GM12878 (cell line): Measurements from ENCODE around the gene C2CD4D. TPM values are rescaled to one million over a fixed set of nuclear protein-coding genes. Genes with fewer than 3 reads are reported as not detected.

Experiments
- ATAC-seq: fragments of 200-7000 bp; cut with Tn5 transposase; 3 replicates; pipeline ENCODE4 v1.9.1; 2020; ENCODE audit warnings: mild to moderate bottlenecking, moderate library complexity
- BruUV-seq: library from RNA; stranded (reverse); fragments of 400-500 nt; replicated peaks from 2 replicates; lab custom pipeline; 2021; lab: Mats Ljungman, UMichigan
- CTCF ChIA-PET: fragments of 300-600 bp; sonication (Branson Sonifier 250); formaldehyde crosslinking; extraction: SDS; loops from one replicate; lab custom pipeline; 2021; ENCODE audit warnings: inconsistent platforms; lab: Yijun Ruan, JAX
- POLR2A ChIA-PET: fragments of 350-600 bp; formaldehyde crosslinking; extraction: SDS; loops from one replicate; lab custom pipeline; 2021; ENCODE audit warnings: inconsistent platforms; lab: Charles Lee
- RAD21 ChIA-PET: fragments of 300-600 bp; sonication (Branson Sonifier 250); formaldehyde crosslinking; loops from one replicate; lab custom pipeline; 2023; ENCODE audit warnings: antibody characterized with exemption; ENCODE audit not compliant: unreplicated experiment; lab: Charles Lee
- SMC1A ChIA-PET: fragments of 300-600 bp; sonication (Branson Sonifier 250); formaldehyde crosslinking; loops from one replicate; lab custom pipeline; 2023; ENCODE audit not compliant: unreplicated experiment, uncharacterized antibody; lab: Charles Lee
- DNase-seq: peaks from one replicate; pipeline ENCODE4 v3.0.0-alpha.2; 2011; ENCODE audit warnings: low read depth, low spot score
- FAIRE-seq: peaks from 3 replicates; lab custom pipeline; 2011; peaks lifted over from hg19 to GRCh38; lab: Jason Lieb, UNC
- H2AFZ ChIP-seq: 2 replicates; pipeline ENCODE4 v1.6.0; 2011; ENCODE audit warnings: low read depth, low read length, control low read depth; ENCODE audit not compliant: control insufficient read depth
- H3K27ac ChIP-seq: 2 replicates; pipeline ENCODE4 v1.5.1; 2011; ENCODE audit warnings: control low read depth; ENCODE audit not compliant: control insufficient read depth, insufficient read depth
- H3K27me3 ChIP-seq, 2 experiments: replicated peaks in 1 of 2; 2 replicates each; pipeline versions ENCODE4 v1.6.0 to v1.6.1; 2011; ENCODE audit warnings: low read length in 1 of 2; ENCODE audit not compliant: control insufficient read depth in 2 of 2, insufficient read depth in 2 of 2
- H3K36me3 ChIP-seq, 2 experiments: 2 replicates each; pipeline ENCODE4 v1.5.1; 2011; ENCODE audit warnings: low read length in 1 of 2; ENCODE audit not compliant: control insufficient read depth in 2 of 2, insufficient read depth in 2 of 2
- H3K4me1 ChIP-seq: 2 replicates; pipeline ENCODE4 v1.6.1; 2011; ENCODE audit warnings: mild to moderate bottlenecking, low read length, moderate library complexity, mixed read lengths; ENCODE audit not compliant: control insufficient read depth, insufficient read depth
- H3K4me2 ChIP-seq: 2 replicates; pipeline ENCODE4 v1.6.0; 2011; ENCODE audit warnings: control low read depth; ENCODE audit not compliant: control insufficient read depth, insufficient read depth
- H3K4me3 ChIP-seq: fragments of 200-600 bp; sonication (generic); 2 replicates; pipeline ENCODE4 v1.5.1; 2016
- H3K79me2 ChIP-seq: 2 replicates; pipeline ENCODE4 v1.6.0; 2011; ENCODE audit warnings: low read length; ENCODE audit not compliant: control insufficient read depth, insufficient read depth
- H3K9ac ChIP-seq: 2 replicates; pipeline ENCODE4 v1.8.0; 2011; ENCODE audit warnings: low read length, control low read depth, mixed read lengths; ENCODE audit not compliant: control insufficient read depth, insufficient read depth
- H3K9me3 ChIP-seq: replicated peaks from 3 replicates; pipeline ENCODE4 v1.5.1; 2011; ENCODE audit warnings: mild to moderate bottlenecking, low read length; ENCODE audit not compliant: control insufficient read depth, insufficient read depth
- H4K20me1 ChIP-seq: 2 replicates; pipeline ENCODE4 v1.6.0; 2011; ENCODE audit not compliant: control insufficient read depth, insufficient read depth
- IKZF1 ChIP-seq: fragments of 450-650 bp; conservative IDR thresholded peaks from 2 replicates; pipeline ENCODE4 v1.6.1; 2017; ENCODE audit warnings: antibody characterized with exemption, mild to moderate bottlenecking
- NFXL1 ChIP-seq: fragments of 450-650 bp; IDR thresholded peaks from 2 replicates; pipeline ENCODE4 v1.6.1; 2017; ENCODE audit warnings: antibody characterized with exemption, mild to moderate bottlenecking, borderline replicate concordance
- REST ChIP-seq: IDR thresholded peaks from 2 replicates; pipeline ENCODE4 v1.6.1; 2012; ENCODE audit warnings: mild to moderate bottlenecking, low read depth, low read length
- RUNX3 ChIP-seq: IDR thresholded peaks from 2 replicates; pipeline ENCODE4 v1.6.1; 2012; ENCODE audit warnings: low read length, inconsistent platforms
- STAT3 ChIP-seq: IDR thresholded peaks from 2 replicates; pipeline ENCODE4 v1.6.1; 2011; ENCODE audit warnings: low read depth, low read length, improper control_type of control experiment
- ZBED1 ChIP-seq: IDR thresholded peaks from 2 replicates; pipeline ENCODE4 v1.6.1; 2016; ENCODE audit warnings: borderline replicate concordance
- WGBS: methylation state at CpG from one replicate; pipeline ENCODE4 v1.1.6; 2016; ENCODE audit warnings: low lambda C conversion rate; ENCODE audit not compliant: insufficient replicate concordance, insufficient coverage; ENCODE audit errors: missing lambda C conversion rate; 5-methylcytosine and 5-hydroxymethylcytosine counted together
- in situ Hi-C: fragments of 300-500 bp; cut with MboI; formaldehyde crosslinking; loops from 9 replicates; pipeline ENCODE4 v1.14.3; 2018; ENCODE audit warnings: mixed read lengths
- intact Hi-C: fragments of 100-400 bp; cut with micrococcal nuclease; formaldehyde crosslinking; loops from one replicate; pipeline ENCODE4 v1.14.2; 2022; ENCODE audit not compliant: unreplicated experiment
- polyA plus RNA-seq, 11 experiments: library from polyadenylated mRNA; depleted of rRNA in 4 of 11; unstranded in 6 of 11; stranded (reverse) in 5 of 11; fragments of >200 nt; fragmentation: Nextera tagmentation in 4 of 11; fragmentation: Illumina TruSeq in 1 of 11; extraction: Ambion mirVana in 4 of 11; extraction: Trizol in 1 of 11; gene quantifications; 1 replicate in 1 of 11; 2 replicates in 10 of 11; pipeline versions ENCODE4 v1.2.1 to v1.2.3, GENCODE V29; 2011 to 2016; ENCODE audit warnings: inconsistent platforms in 2 of 11, missing spikeins in 2 of 11, low read depth in 1 of 11
- total RNA-seq, 4 experiments: library from RNA; depleted of rRNA in 3 of 4; stranded (reverse); fragments of >200 nt in 3 of 4; fragmentation: Illumina TruSeq in 1 of 4; extraction: Trizol in 1 of 4; gene quantifications; 2 replicates each; pipeline versions ENCODE4 v1.2.1 to v1.2.3, GENCODE V29; 2013 to 2021
- TF ChIP-seq, protein P1 (sequence below): fragments of 450-650 bp; IDR thresholded peaks from 2 replicates; pipeline ENCODE4 v1.6.1; 2017; ENCODE audit warnings: mild to moderate bottlenecking, moderate library complexity
- TF ChIP-seq, protein P2 (sequence below): fragments of 450-650 bp; formaldehyde crosslinking; IDR thresholded peaks from 2 replicates; pipeline ENCODE4 v1.5.0; 2022; ENCODE audit warnings: mild to moderate bottlenecking, missing genetic modification characterization

Gene C2CD4D
- total and polyA plus RNA-seq, 10 of the 15 experiments (the other 5 are each of a cell fraction or from before 2014, with no cell fraction given): 0.03 to 0.67 (median 0.13) TPM; not detected in 4

DNA sequence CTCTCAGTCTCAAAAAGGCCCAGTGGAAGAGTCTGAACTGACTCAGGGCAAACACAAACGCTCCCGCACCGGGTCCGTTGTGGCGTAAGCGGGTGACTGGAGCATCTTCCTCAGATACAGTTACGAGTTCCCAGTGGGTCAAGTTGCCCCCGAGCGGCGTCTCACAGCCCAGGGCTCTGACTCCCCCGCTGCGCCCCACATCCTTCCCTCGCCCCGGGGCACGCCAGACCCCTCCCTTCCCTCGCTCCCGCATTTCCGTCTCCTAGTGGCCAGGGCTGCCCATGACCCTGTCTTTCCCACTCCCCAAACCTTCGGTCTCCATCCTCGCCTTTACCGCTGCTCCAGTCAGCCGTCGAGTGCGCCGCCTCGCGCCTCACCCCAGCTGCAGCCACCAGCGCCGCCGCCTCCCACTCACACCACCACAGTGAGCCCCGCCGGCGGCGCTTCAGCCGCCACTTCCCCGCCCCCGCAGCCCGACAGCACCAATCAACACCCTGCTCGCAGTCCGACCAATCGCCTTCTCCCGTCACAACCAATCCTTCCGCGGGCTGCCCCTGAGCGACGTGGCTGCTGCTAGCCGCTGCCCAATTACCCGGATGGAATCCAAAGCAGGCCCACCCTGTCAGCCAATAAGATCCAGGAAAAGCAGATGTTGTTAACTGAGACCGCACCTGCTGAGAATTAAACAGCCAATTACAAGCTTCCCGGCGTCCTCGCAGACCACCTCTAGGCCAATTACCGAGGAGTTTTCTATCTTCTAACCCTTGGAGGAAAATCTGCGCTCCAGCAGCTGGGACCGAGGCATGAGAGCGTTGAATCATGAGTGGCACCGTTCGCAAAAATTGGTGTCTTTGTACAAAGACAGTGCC lies 49.3 kb downstream of the C2CD4D start, which contains the start of gene TDRKH:
Gene TDRKH (minus strand): TSS at position 430 of the 869 bp plus-strand sequence. CDS start 7,478 bp downstream, outside the sequence.
- under 1% methylated on average over 44 of the region's 58 CpGs for WGBS
- ChIA-PET POLR2A (interaction anchor here (0.8 to 1.1 kb wide), 2 partner anchors 10 to 49 kb away, joined by 4 read pairs; partner anchors contain the start of gene C2CD4D), CTCF (interaction anchor here (0.7 to 1.7 kb wide), 8 partner anchors 11 to 196 kb away, joined by 4 to 8 read pairs (median 5); partner anchors contain the start of gene MRPL9), SMC1A (interaction anchor here (0.8 to 1.1 kb wide), 2 partner anchors 7 to 16 kb away, joined by 3 to 5 read pairs; no protein-coding TSS in a partner anchor), RAD21 (interaction anchor here (1.0 to 1.5 kb wide), 3 partner anchors 27 to 56 kb away, joined by 4 read pairs; partner anchors contain the start of genes C2CD4D and MRPL9)
- Histone ChIP-seq H3K4me2 (peak within 1 kb of the TSS; percentile 99), H3K27ac (no peak within 1 kb of the TSS), H3K4me1 (peaks cover 5% of the 10 kb centered on the region), H3K4me3 (peak within 1 kb of the TSS; percentile 82), H3K36me3 (no peaks in the 10 kb centered on the region), H3K9me3 (no peaks in the 10 kb centered on the region), H3K27me3 (no peaks in the 10 kb centered on the region), H4K20me1 (no peaks in the 10 kb centered on the region), H3K9ac (peak within 1 kb of the TSS; percentile 68), H2AFZ (peak within 1 kb of the TSS; percentile 100), H3K79me2 (no peaks in the 10 kb centered on the region; the same call in 1 of the 2 replicates)
- BruUV-seq: no TSS peak
- peak; percentile 99 for FAIRE-seq
- intact Hi-C loops (no loop called here), in situ Hi-C loops (no loop called here)
- DNase-seq: peak; percentile 97
- peak; percentile 99 for ATAC-seq
- TF ChIP-seq RUNX3 (peak; percentile 62; the same call in 1 of the 2 replicates), NFXL1 (no peak), STAT3 (no peak), REST (no peak), IKZF1 (peak; percentile 83), ZBED1 (no peak)
- TF ChIP-seq, protein P1, sequence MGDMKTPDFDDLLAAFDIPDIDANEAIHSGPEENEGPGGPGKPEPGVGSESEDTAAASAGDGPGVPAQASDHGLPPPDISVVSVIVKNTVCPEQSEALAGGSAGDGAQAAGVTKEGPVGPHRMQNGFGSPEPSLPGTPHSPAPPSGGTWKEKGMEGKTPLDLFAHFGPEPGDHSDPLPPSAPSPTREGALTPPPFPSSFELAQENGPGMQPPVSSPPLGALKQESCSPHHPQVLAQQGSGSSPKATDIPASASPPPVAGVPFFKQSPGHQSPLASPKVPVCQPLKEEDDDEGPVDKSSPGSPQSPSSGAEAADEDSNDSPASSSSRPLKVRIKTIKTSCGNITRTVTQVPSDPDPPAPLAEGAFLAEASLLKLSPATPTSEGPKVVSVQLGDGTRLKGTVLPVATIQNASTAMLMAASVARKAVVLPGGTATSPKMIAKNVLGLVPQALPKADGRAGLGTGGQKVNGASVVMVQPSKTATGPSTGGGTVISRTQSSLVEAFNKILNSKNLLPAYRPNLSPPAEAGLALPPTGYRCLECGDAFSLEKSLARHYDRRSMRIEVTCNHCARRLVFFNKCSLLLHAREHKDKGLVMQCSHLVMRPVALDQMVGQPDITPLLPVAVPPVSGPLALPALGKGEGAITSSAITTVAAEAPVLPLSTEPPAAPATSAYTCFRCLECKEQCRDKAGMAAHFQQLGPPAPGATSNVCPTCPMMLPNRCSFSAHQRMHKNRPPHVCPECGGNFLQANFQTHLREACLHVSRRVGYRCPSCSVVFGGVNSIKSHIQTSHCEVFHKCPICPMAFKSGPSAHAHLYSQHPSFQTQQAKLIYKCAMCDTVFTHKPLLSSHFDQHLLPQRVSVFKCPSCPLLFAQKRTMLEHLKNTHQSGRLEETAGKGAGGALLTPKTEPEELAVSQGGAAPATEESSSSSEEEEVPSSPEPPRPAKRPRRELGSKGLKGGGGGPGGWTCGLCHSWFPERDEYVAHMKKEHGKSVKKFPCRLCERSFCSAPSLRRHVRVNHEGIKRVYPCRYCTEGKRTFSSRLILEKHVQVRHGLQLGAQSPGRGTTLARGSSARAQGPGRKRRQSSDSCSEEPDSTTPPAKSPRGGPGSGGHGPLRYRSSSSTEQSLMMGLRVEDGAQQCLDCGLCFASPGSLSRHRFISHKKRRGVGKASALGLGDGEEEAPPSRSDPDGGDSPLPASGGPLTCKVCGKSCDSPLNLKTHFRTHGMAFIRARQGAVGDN: peak; percentile 44
- TF ChIP-seq, protein P2, sequence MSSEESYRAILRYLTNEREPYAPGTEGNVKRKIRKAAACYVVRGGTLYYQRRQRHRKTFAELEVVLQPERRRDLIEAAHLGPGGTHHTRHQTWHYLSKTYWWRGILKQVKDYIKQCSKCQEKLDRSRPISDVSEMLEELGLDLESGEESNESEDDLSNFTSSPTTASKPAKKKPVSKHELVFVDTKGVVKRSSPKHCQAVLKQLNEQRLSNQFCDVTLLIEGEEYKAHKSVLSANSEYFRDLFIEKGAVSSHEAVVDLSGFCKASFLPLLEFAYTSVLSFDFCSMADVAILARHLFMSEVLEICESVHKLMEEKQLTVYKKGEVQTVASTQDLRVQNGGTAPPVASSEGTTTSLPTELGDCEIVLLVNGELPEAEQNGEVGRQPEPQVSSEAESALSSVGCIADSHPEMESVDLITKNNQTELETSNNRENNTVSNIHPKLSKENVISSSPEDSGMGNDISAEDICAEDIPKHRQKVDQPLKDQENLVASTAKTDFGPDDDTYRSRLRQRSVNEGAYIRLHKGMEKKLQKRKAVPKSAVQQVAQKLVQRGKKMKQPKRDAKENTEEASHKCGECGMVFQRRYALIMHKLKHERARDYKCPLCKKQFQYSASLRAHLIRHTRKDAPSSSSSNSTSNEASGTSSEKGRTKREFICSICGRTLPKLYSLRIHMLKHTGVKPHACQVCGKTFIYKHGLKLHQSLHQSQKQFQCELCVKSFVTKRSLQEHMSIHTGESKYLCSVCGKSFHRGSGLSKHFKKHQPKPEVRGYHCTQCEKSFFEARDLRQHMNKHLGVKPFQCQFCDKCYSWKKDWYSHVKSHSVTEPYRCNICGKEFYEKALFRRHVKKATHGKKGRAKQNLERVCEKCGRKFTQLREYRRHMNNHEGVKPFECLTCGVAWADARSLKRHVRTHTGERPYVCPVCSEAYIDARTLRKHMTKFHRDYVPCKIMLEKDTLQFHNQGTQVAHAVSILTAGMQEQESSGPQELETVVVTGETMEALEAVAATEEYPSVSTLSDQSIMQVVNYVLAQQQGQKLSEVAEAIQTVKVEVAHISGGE: no peak
